Left hindlimb (tissue), 1 donor: ENCODE results near the gene SUPT20H.
"Not testable (repeated sequence)": the region's sequence is repeated elsewhere in the genome, so short reads cannot be mapped to it uniquely, and the experiment has no call there.

Source experiments
- DNase-seq: peaks from one replicate; pipeline ENCODE4 v3.0.0-alpha.2; 2018

The SUPT20H gene

DNA sequence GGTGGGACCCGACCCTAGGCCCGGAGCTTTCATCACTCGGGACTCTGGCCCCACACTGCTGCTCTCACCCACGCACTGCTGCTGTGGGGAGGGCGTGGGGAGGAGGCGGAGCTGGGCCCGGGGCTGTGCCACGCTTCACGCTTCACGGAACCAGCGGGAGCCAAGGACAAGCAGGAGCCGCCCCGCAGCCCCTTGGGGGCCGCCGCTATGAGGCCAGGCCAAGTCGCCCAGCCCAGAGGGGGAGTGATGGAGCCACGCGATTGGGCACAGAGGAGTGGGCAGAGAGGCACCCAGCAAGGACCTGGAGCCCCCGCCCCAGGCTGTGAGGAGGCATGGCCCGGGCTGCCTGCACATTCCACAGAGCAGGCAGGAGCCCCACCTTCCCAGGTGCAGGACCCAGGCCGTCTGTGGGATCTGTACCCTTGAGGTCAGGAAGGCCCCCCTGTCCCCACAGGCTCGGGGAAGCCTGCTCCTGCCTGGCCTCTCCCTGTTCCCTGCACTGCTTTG, 10.2 kb upstream of the SUPT20H start:
- DNase-seq: no peak

GRCh38 chr13:37068962-37069361, 9.5 kb upstream of the SUPT20H start:
- no peak for DNase-seq

- DNase-seq: no peak
These were observed 8.4 kb upstream of the SUPT20H start for GRCh38 chr13:37067874-37068273.

- DNase-seq: no peak
These were observed 6.5 kb upstream of the SUPT20H start for GRCh38 chr13:37065890-37066526.

DNA sequence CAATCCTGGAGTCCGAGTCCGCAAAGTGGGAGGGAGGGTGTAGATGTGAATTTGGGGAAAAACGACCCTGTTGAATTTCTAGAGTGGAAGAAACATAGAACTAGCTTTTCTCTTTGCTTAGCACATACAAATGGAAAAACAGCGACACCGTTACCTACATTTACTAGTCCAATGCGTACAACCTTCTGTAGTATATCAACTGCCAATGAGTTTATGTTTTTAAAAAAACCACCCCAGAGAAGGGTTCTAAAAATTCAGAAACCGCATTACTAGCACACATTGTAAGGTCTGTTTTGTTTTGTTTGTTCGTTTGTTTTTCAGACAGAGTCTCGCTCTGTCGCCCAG, 332 bp upstream of the SUPT20H start:
- no peak for DNase-seq

- not testable (repeated sequence) for DNase-seq
These were observed 3.3 kb downstream of the SUPT20H start for GRCh38 chr13:37056228-37056627.

GRCh38 chr13:37053111-37053510, 6.4 kb downstream of the SUPT20H start:
- DNase-seq: not testable (repeated sequence)

DNA sequence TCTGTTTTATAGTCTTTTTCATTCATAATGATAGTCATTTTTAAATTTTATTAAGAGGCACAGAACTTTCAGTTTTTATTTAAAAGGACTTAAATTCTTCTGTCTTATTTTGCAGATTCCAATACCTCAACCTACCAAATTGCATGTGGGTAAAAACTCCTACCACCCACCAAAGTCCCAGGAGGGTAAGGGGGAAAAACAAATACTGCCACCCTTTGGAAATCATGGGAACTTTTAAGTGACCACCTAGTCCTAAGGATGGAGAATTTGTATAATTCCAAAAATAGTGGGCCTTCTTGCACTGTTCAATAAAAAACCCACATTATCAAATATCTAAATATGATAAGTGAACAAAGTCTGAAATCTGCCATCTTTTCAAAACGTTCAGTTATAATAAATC, 9.7 kb downstream of the SUPT20H start:
- DNase-seq: no peak

DNA sequence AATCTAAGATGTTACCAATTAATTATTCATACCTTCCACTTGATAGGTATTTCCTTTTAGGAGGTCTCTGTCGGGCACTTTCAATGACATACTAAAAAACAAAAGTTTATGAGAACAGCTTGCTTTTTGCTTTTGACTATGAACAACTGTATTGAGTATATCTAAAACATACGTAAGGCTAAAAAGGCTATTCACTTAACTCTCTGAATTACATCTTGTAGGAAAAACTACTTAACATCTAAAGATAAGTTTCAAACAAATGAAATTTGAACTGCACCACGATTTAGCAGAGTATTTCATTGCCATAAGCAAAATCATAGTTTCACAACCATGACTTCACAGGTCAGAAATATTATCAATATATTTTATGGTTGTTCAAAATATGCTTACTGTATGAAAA, 11.6 kb downstream of the SUPT20H start:
- DNase-seq: no peak

GRCh38 chr13:37047032-37047431, 12.5 kb downstream of the SUPT20H start:
- DNase-seq: no peak

DNA sequence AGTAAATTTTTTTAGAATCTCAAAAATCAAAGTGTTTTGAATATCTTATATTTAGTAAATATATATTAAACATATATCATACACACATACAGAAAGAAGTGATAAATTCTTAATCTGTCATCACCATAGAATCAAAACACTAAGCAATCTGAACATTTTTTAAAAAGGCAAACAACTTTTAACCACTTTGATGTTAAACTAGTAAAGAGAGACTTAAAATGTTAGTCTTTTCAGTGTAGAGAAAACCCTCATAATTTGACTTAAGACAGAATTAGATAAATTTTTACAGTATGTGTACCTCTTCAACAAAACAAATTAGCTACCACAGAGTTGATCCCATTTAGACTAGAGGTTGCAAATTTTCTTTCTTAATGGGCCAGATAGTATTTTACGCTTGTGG, 13.4 kb downstream of the SUPT20H start:
- DNase-seq: no peak

DNA sequence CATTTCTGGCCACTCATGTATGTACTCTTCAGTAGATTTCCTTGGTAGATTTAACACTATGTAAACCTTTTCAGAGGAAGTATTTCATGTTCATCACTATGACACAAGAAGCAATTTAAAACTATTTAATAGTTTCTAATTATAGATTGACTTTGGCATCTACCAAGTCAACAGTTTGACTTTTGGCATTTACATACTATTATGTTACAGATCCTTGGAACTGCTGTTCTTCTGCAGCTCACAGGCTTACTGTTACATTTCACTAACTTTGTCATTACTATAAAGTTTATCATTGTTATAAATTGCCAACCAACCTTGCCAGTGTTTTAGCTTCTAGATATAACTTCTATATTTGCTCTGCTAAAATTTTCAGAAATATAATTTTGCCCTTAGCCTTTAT, 18.7 kb downstream of the SUPT20H start:
- no peak for DNase-seq

- DNase-seq: no peak
These were observed 19.6 kb downstream of the SUPT20H start for GRCh38 chr13:37039896-37040295.

DNA sequence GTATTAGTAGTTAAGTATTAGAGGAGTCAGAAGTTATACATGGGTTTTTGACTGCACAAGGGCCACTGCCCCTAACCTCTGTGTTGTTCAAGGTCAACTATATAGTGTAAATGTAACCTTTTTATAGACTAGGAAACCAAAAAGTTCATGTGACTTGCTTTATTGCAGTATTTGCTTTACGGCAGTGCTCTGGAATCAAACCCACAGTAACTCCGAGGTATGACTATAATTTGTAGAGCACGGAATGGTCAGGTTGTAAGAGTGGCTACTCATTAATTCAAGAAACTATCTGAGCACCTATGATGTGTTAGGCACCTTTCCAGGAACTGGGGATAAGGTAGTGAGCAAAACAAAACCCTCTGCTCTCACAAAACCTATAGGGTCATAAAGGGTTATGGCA, 22.2 kb downstream of the SUPT20H start:
- no peak for DNase-seq

DNA sequence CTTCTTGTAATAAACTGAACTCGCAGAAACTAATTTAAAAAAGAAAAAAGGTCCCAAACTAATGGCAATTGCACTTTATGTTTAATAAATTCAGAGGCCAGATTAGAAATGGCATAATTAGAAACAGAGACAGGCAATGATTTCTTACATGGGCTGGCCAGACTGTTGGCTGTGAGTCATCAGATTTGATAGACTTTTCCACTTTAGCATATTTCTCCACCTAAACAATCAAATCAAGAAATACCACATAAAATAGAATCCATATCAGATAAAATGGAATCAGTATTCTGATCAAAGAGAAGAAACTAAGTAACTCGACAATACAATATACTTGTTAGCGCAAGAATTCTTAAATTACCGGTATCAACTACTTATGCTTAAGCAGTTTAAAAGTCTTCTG, 29.9 kb downstream of the SUPT20H start:
- no peak for DNase-seq

- no peak for DNase-seq
These were observed 31.8 kb downstream of the SUPT20H start for GRCh38 chr13:37027639-37028038.

- DNase-seq: no peak
These were observed 32.7 kb downstream of the SUPT20H start for GRCh38 chr13:37026771-37027170.

DNA sequence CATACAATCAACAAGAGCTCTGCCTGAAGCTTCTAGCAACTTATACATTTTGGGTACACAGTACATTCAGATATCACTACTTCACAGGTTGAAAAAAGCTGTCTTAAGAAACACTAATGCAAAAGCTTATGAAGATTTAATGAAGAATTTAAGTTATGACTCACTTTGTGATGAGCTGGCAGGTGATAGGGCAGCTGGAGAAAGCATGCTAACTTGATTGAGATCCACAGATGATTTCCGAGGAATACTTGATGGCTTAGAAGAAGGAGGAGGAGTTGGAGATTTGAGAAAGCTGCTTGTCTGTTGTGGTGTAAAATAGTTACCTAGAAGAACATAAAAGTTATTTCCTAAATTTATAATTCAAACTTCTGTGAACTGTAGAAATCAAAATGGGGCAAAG, 35.6 kb downstream of the SUPT20H start:
- no peak for DNase-seq

DNA sequence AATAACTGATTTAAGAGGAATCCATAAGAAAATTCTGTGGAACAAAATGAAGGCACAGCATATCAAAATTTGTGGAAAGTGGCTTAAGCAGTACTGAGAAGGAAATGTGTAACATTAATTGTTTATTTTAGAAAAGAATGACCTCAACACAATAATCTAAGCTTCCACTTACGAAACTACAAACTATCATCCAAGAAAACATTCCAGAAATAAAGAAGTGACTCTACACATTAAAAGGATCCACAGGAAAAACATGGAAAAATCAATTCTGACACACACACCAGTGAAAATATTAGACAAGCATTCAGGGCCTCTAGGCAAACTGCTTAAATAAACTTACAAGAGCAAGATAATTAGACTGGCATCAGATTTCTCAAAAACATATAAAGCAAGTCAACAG, 44.9 kb downstream of the SUPT20H start:
- no peak for DNase-seq

DNA sequence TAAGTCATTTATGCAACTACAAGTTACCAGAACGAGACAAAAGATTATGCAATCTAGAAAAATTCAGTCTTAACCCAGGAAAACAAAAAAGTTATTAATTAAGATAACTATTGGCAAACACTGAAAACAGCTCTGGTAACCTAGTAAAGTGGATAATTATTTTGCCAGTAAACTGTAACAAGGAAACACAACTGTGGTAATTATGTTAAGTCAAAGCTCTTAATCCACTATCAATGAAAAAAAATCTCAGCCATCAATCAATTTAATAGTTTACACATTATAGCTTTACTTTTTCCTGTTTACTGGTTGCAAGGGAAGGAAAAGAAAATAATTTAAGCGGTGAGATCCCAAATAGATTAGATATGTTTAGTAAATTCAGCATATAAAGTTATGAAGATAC, 47.7 kb downstream of the SUPT20H start:
- no peak for DNase-seq

DNA sequence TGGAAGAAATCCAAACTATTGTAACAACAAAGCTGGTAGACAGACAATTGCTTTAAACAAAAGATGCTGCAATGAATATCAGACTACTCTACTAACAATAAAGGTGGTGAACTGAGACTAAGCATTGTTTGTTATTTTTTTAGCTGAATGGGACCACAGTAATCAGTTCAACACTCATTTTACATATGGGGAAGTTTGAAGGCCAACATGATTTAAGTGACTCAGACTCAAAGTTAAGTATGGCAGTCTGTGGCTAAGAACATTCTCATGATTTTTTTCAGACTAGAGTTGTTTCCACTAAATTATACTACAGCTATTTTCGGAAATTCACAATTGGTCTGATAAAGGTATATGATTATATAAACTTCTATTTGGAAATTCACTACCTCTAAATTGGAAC, 48.5 kb downstream of the SUPT20H start:
- no peak for DNase-seq

GRCh38 chr13:37010424-37010823, 49.1 kb downstream of the SUPT20H start:
- DNase-seq: no peak

DNA sequence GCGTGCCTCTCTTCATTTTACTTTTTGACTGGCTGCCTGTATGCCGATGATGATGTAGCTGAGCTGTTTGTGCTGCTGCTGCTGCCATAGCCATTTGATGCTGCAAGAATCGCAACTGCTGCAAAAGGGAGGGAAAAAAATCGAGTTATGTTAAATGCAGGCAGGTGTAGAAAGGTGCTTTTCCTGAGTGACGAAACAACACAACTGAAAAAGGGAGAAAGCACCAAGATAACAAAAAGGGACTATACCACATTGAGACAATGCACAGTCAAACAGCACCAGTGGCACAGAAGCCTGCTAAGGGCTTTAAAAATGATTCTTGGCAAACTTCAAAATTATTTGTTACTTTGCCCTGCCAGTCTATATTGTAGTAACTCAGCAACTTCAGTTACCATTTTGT, 49.8 kb downstream of the SUPT20H start:
- DNase-seq: no peak

DNA sequence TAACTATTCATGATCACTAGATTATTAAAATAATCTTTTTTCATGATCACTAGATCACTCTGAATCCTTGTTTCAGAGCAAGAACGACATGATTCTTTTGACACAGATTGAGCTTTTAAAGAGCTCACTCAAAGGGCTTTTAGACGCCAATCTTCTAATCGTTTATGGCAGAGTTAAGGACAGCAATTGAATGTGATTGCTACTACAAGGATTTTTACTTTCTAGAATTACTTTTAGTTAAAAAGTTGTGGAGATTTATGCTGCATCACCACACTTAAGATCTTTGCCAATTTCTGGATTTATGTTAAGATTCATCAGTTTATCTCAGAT, 57.6 kb downstream of the SUPT20H start:
- no peak for DNase-seq

DNA sequence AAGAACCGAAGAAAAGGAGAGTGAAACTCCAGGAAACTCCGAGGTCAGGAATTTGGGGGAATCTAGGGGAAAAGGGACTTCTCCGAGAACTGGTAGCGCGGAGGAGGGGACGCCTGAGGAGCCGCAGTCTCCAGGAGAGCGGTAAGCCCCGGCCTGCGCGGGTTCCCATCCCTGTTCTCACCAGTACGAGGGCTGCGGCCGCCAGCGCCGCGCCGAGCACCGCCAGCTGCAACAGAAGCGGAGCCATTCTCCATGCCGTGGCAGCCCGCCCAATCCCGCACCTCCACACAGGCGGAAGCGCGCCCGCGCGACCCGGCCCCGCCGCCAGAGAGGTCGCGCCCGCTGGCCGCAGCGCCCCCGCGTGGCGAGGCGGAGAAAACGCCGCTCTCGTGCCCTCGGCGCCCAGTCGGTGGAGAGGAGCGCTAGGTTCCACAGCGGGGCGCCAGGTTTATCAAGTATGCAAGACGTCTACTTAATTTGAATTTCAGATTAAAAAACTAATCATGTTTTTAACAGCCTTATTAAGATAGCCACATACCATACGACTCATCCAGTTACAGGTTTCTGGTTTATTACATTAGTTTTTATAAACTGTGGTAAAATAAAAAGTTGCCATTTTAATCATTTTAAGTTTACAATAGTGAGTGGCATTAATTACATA, 60.3 kb downstream of the SUPT20H start, which contains the start of gene ALG5:
Gene ALG5 (minus strand): TSS at position 287 of the 661 bp plus-strand sequence. CDS start 40 bp downstream, at position 247.
- DNase-seq: peak; percentile 94
